GM12892 (cell line): ENCODE data around the gene PCSK9.

ENCODE experiments used
- POLR2A ChIP-seq: IDR thresholded peaks from 2 replicates; pipeline ENCODE4 v1.6.1; 2011; ENCODE audit warnings: low read depth, low read length, control low read depth
- POLR2AphosphoS5 ChIP-seq: IDR thresholded peaks from 2 replicates; pipeline ENCODE4 v1.6.1; 2011; ENCODE audit warnings: low read depth, low read length, control low read depth

DNA sequence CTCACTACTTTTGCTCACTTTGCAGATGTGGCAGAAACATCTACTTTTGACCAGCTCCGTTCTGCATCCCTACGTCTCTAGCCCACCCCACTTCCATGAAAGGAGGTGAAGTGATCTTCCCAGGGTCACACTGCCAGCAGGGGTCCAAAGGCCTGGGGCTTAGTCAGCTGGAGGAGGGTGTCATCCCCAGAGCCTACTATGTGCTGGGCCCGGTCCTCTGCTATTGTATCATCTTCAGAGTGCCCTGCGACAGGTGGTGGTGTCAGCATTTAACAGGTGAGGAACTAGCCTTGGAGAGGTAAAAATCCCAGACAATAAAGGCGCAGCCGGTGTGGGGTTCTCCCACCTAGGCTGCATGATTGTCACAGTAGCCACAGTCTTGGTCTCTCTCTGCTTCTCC lies 46.2 kb upstream of the PCSK9 start:
- TF ChIP-seq POLR2AphosphoS5, result no peak
- no peak for TF ChIP-seq POLR2A
